Neural progenitor cell (in vitro differentiated cells): ENCODE measurements around the gene ABTB2.

Experiments
- CTCF ChIP-seq: fragments of 200-600 bp; sonication (generic); IDR thresholded peaks from 2 replicates; pipeline ENCODE4 v1.5.1; 2017; ENCODE audit warnings: antibody characterized with exemption, mild to moderate bottlenecking
- EZH2 ChIP-seq: fragments of 200-600 bp; sonication (generic); IDR thresholded peaks from 2 replicates; pipeline ENCODE4 v1.6.1; 2017; ENCODE audit warnings: antibody characterized with exemption, mild to moderate bottlenecking, moderate library complexity
- EZH2phosphoT487 ChIP-seq: fragments of 200-600 bp; sonication (generic); IDR thresholded peaks from 2 replicates; pipeline ENCODE4 v1.6.1; 2017; ENCODE audit warnings: antibody characterized with exemption

GRCh38 chr11:34264303-34265110, 93.3 kb downstream of the ABTB2 start:
- TF ChIP-seq CTCF (no peak), EZH2phosphoT487 (no peak), EZH2 (no peak)
